ENCODE measurements around the gene TYW3. TPM values are rescaled to one million over a fixed set of nuclear protein-coding genes. Genes with fewer than 3 reads are reported as not detected.
"Not testable (repeated sequence)": the region's sequence is repeated elsewhere in the genome, so short reads cannot be mapped to it uniquely, and the experiment has no call there.

TYW3 gene
- total RNA-seq, 1 experiment from 2014 or later: 16.2 TPM

DNA sequence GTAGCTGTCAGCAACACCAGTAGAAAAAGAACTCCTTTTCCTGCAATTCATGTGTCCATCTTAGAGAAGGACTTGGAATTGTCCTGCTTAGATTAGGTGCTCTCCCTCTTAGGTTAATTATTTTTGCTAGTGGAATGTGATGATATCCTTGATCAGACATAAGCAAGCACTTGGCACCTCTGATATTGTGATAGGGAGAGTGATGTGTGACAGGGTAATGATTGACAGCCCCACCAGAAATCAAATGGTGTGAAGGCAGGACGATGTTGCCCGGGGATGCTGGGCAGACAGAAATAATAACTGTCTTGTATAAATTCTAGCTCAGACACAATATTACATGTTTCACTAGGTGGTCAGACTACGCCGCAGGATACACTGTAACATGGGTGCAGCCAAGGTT, 4.4 kb downstream of the TYW3 start:
- no peak for DNase-seq
- intact Hi-C loops (cut with micrococcal nuclease; ENCODE audit: unreplicated experiment): no loop called here
- H3K9me3 ChIP-seq: no peaks in the 10 kb centered on the region
- no TSS peak for BruUV-seq (replicated peaks)
- Mint-ChIP-seq H3K4me1 (ENCODE audit: low read depth, unreplicated experiment) (no peaks in the 10 kb centered on the region), H3K9me3 (ENCODE audit: unreplicated experiment) (no peaks in the 10 kb centered on the region), H3K4me3 (ENCODE audit: unreplicated experiment) (no peak overlapping the region), H3K27me3 (ENCODE audit: insufficient read depth, unreplicated experiment) (no peaks in the 10 kb centered on the region), H3K27ac (ENCODE audit: unreplicated experiment) (no peak overlapping the region), H3K36me3 (ENCODE audit: insufficient read depth, unreplicated experiment) (peaks cover 19% of the 10 kb centered on the region)
- no peaks in the 10 kb centered on the region for H3K27me3 ChIP-seq (replicated peaks; ENCODE audit: control insufficient read depth, insufficient read depth, low read length)
- no peaks in the 10 kb centered on the region; the same call in none of the 2 replicates for H3K36me3 ChIP-seq (ENCODE audit: control insufficient read depth, insufficient read depth, low read length)
- POLR2A ChIA-PET: no interaction called here
- TF ChIP-seq, protein P1, sequence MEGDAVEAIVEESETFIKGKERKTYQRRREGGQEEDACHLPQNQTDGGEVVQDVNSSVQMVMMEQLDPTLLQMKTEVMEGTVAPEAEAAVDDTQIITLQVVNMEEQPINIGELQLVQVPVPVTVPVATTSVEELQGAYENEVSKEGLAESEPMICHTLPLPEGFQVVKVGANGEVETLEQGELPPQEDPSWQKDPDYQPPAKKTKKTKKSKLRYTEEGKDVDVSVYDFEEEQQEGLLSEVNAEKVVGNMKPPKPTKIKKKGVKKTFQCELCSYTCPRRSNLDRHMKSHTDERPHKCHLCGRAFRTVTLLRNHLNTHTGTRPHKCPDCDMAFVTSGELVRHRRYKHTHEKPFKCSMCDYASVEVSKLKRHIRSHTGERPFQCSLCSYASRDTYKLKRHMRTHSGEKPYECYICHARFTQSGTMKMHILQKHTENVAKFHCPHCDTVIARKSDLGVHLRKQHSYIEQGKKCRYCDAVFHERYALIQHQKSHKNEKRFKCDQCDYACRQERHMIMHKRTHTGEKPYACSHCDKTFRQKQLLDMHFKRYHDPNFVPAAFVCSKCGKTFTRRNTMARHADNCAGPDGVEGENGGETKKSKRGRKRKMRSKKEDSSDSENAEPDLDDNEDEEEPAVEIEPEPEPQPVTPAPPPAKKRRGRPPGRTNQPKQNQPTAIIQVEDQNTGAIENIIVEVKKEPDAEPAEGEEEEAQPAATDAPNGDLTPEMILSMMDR (IDR thresholded peaks at IDR 0.05; ENCODE audit: insufficient read depth in 1 of 2, low read depth in 1 of 2, low read length in 1 of 2, severe bottlenecking in 1 of 2, unreplicated experiment in 1 of 2): no peak
- CTCF ChIA-PET: no interaction called here
- H3K4me3 ChIP-seq (ENCODE audit: low read depth, low read length): no peak overlapping the region
- H3K4me1 ChIP-seq: no peaks in the 10 kb centered on the region

DNA sequence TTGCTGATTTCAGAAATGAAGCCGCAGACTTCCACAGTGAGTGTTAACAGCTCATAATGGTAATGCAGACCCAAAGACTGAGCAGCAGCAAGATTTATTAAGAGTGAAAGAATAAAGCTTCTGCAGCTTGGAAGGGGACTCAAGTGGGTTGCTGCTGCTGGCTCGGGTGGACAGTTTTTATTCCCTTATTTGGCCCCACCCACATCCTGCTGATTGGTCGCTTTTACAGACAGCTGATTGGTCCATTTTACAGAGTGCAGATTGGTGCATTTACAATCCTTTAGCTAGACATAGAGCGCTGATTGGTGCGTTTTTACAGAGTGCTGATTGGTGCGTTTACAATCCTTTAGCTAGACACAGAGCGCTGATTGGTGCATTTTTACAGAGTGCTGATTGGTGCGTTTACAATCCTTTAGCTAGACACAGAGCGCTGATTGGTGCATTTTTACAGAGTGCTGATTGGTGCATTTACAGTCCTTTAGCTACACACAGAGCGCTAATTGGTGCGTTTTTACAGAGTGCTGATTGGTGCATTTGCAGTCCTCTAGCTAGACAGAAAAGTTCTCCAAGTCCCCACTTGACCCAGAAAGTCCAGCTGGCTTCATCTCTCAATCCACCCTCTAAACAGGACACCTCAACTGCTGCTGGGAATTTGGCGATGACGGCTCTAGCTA, 7.5 kb downstream of the TYW3 start:
- H3K27me3 Mint-ChIP-seq (ENCODE audit: insufficient read depth, unreplicated experiment); intact Hi-C loops (cut with micrococcal nuclease; ENCODE audit: unreplicated experiment); H3K4me3 ChIP-seq (ENCODE audit: low read depth, low read length); H3K4me3 Mint-ChIP-seq (ENCODE audit: unreplicated experiment); BruUV-seq (replicated peaks); POLR2A ChIA-PET; CTCF ChIA-PET; H3K27ac Mint-ChIP-seq (ENCODE audit: unreplicated experiment); H3K4me1 Mint-ChIP-seq (ENCODE audit: low read depth, unreplicated experiment); H3K9me3 ChIP-seq; H3K36me3 ChIP-seq (ENCODE audit: control insufficient read depth, insufficient read depth, low read length); H3K4me1 ChIP-seq; H3K27me3 ChIP-seq (replicated peaks; ENCODE audit: control insufficient read depth, insufficient read depth, low read length); H3K9me3 Mint-ChIP-seq (ENCODE audit: unreplicated experiment); DNase-seq: not testable (repeated sequence)
- peaks cover 38% of the 10 kb centered on the region for H3K36me3 Mint-ChIP-seq (ENCODE audit: insufficient read depth, unreplicated experiment)

DNA sequence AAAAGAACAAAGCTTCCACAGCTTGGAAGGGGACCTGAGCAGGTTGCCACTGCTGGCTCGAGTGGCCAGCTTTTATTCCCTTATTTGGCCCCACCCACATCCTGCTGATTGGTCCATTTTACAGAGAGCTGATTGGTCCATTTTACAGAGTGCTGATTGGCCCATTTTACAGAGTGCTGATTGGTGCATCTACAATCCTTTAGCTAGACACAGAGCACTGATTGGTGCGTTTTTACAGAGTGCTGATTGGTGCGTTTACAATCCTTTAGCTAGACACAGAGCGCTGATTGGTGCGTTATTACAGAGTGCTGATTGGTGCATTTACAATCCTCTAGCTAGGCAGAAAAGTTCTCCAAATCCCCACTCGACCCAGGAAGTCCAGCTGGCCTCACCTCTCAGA, 12.3 kb downstream of the TYW3 start:
- BruUV-seq (replicated peaks); H3K27me3 Mint-ChIP-seq (ENCODE audit: insufficient read depth, unreplicated experiment); H3K36me3 ChIP-seq (ENCODE audit: control insufficient read depth, insufficient read depth, low read length): not testable (repeated sequence)

DNA sequence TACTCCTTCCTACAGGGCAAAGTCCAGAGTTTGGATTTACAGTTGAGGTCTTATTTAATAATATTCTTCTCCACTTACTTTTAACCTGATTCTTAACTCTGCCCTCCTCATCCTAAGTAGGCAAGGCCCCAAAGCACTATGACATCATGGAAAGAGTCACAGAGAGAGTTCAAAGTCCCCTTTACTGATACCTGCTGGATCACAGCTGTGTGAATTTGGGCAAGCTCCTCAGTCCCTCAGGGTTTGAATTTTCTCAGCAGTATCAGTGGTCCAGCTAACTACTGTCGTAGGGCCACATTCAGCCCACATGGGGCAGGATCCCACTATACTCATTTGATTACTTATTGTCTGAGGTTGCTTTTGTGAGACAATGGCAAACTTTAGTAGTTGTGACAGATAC, 16.0 kb downstream of the TYW3 start:
- Histone ChIP-seq H3K4me3 (ENCODE audit: low read depth, low read length) (no peak overlapping the region), H3K36me3 (ENCODE audit: control insufficient read depth, insufficient read depth, low read length) (no peaks in the 10 kb centered on the region), H3K9me3 (no peaks in the 10 kb centered on the region), H3K27me3 (replicated peaks; ENCODE audit: control insufficient read depth, insufficient read depth, low read length) (no peaks in the 10 kb centered on the region), H3K4me1 (no peaks in the 10 kb centered on the region)
- intact Hi-C loops (cut with micrococcal nuclease; ENCODE audit: unreplicated experiment): no loop called here
- peak in 1 of 2 experiments; percentile 28 for DNase-seq
- BruUV-seq (replicated peaks): no TSS peak
- Mint-ChIP-seq H3K9me3 (ENCODE audit: unreplicated experiment) (no peaks in the 10 kb centered on the region), H3K4me3 (ENCODE audit: unreplicated experiment) (no peak overlapping the region), H3K27me3 (ENCODE audit: insufficient read depth, unreplicated experiment) (no peaks in the 10 kb centered on the region), H3K27ac (ENCODE audit: unreplicated experiment) (no peak overlapping the region), H3K36me3 (ENCODE audit: insufficient read depth, unreplicated experiment) (peaks cover 41% of the 10 kb centered on the region), H3K4me1 (ENCODE audit: low read depth, unreplicated experiment) (no peaks in the 10 kb centered on the region)
- ChIA-PET POLR2A (no interaction called here), CTCF (no interaction called here)
- TF ChIP-seq, protein P1 (IDR thresholded peaks at IDR 0.05; ENCODE audit: insufficient read depth in 1 of 2, low read depth in 1 of 2, low read length in 1 of 2, severe bottlenecking in 1 of 2, unreplicated experiment in 1 of 2): no peak

More for the DNA sequence above, 12.3 kb downstream of the TYW3 start:
- CTCF ChIA-PET; H3K27me3 ChIP-seq (replicated peaks; ENCODE audit: control insufficient read depth, insufficient read depth, low read length); H3K27ac Mint-ChIP-seq (ENCODE audit: unreplicated experiment); H3K4me1 Mint-ChIP-seq (ENCODE audit: low read depth, unreplicated experiment); H3K4me3 ChIP-seq (ENCODE audit: low read depth, low read length); H3K9me3 ChIP-seq; intact Hi-C loops (cut with micrococcal nuclease; ENCODE audit: unreplicated experiment); H3K4me1 ChIP-seq; H3K9me3 Mint-ChIP-seq (ENCODE audit: unreplicated experiment); DNase-seq; POLR2A ChIA-PET; H3K4me3 Mint-ChIP-seq (ENCODE audit: unreplicated experiment): not testable (repeated sequence)
- peaks cover 27% of the 10 kb centered on the region for H3K36me3 Mint-ChIP-seq (ENCODE audit: insufficient read depth, unreplicated experiment)
